LNCAP (cell line): ENCODE data around the gene SESN3.

Experiments used
- TF ChIP-seq, protein P1 (sequence below): fragments of 450-650 bp; IDR thresholded peaks from 2 replicates; pipeline ENCODE4 v1.5.1; 2017; ENCODE audit warnings: mild to moderate bottlenecking

Gene SESN3

GRCh38 chr11:95266751-95267374 is 35.9 kb upstream of the SESN3 start:
- TF ChIP-seq, protein P1, sequence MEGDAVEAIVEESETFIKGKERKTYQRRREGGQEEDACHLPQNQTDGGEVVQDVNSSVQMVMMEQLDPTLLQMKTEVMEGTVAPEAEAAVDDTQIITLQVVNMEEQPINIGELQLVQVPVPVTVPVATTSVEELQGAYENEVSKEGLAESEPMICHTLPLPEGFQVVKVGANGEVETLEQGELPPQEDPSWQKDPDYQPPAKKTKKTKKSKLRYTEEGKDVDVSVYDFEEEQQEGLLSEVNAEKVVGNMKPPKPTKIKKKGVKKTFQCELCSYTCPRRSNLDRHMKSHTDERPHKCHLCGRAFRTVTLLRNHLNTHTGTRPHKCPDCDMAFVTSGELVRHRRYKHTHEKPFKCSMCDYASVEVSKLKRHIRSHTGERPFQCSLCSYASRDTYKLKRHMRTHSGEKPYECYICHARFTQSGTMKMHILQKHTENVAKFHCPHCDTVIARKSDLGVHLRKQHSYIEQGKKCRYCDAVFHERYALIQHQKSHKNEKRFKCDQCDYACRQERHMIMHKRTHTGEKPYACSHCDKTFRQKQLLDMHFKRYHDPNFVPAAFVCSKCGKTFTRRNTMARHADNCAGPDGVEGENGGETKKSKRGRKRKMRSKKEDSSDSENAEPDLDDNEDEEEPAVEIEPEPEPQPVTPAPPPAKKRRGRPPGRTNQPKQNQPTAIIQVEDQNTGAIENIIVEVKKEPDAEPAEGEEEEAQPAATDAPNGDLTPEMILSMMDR = no peak

GRCh38 chr11:95264881-95265280 is 33.9 kb upstream of the SESN3 start:
- TF ChIP-seq, protein P1 = no peak

DNA sequence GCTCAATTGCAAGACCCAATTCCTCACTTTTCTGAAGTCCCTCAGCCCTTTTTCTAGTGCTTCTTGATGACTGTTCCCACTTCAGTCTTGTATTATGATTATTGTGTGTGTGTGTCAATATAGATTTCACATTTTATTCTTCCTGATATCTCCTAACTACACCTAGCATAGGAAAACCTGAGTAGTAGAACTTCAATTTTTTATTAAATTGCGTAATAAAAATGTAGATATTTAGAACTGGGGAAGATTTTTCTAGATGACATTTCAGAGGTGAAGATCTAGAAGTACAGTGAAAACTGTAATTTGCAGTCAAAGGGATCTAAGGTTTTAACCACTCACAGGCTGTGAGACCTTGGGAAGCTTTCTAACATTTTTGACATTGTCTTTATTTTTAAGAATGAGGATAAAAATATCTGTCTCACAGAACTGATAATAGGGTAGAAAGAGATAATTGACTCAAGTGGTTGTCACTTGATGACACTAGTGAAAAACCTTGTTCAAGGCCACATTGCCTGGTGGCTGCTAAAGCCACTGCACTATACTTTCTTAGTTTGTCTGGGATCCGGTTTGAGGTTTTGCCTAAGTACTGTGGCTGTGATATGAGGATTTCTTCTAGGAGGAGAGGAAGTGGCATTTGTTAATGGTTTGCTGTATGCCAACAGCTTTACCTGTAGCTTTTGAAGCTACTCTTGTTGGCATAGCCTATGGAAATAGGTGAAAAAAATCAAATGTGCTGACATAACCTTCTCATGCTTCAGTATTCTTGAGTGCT is 32.2 kb upstream of the SESN3 start:
- TF ChIP-seq, protein P1 = no peak

DNA sequence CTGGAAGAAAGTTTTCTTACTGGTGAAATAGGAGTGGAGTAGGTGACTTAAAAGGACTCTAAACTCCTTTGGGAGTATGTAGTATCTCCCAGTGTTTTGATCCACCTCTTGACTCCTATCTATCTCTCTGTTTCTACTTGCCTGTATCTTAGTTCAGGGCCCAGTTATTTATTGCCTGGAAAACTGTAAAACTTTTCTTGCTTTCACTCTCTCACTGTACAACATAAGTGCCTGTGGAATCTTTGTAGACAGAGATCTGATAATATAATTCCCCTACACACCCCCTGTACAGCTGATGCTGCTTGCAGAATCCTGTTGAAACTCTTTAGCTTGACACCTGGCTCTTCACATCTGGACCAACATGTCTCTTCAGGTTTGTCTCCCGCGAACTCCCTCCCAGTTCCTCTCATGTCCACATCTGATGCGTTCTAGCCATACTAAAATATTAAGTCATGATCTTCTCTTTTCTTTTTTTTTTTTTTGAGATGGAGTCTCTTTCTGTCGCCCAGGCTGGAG is 26.5 kb upstream of the SESN3 start:
- TF ChIP-seq, protein P1 = no peak

DNA sequence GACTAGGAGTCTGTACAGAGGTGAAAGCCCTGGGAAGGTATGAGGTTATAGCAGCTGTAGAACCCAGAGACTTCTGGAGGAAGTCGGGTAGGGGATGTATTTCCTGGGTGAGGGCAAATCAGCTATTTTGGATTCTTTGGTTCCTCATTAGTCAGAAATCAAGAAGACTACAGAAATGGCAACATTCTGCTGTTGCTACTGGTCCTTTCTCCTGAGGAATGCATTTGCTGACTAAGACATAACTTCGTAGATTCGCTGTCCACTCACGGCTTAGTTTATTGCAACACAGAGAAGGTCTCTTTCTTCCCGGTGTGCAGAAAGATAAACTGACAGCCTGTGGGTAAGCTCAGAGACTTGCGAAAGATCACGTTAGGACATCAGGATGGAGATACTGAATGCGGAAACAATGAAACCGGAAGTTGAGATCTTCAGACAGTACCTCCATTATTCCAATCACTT is 25.3 kb upstream of the SESN3 start:
- TF ChIP-seq, protein P1 = no peak

DNA sequence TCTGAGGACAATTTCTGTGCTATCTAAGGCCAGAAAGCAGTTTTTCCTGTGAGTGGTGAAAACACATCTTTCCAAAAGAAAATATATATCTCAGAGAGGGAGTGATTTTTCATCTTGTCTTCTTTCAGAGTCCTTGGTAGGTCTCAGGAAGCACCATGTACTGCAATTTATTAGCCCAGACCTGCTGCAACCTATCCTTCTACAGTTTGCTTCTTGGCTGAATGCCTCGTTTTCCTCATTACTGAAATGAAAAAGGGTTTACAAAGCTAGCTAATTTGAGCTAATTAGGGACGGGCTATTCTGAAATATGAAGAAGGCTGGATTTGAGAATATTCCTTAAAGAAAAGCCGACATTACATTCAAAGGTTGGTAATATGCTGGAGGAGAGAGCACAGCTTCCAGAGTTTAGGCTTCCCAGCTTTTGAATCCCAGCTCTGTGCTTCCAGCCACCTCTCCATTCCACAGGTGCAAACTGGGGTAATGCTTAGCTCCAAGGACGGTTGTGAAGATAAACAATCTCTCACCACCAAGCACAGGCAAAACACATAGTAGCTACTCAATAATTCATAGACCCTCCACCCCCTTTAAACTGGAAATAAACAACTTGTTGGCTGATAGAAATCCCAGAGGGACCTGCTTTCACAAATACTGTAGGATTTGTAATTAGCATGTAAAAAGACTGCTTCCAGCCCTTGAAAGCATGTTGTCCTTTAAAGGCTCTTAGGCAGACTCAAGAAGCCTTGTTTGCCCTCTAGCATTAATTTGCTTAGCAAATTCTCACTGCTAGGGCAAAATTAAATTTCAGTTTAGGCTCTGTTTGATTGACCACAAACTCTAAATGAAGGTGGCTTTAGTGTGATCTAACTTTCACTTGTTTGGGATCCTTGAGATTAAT is 24.5 kb upstream of the SESN3 start:
- TF ChIP-seq, protein P1 = no peak

DNA sequence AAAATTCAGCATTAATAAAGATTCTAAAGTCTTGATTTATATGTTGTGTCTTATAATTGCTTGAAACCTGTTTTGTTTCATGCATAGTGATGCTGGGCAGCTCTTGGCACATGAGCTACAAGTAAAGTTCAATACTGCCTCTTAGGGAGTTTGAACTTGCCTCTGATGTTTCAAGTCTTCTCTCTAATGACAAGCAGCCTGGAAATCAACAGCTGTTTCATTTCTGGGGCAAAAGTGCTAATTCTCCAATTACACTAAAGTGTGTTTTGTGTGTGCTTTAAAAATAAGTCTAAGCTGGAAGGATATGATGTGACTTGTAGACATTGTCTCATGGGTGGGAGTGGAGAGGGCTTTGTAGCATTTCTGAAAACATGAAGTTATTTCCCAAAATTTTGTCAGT is 23.7 kb upstream of the SESN3 start:
- TF ChIP-seq, protein P1 = no peak
